Calu3 (cell line): ENCODE results near the gene ARL6IP1. TPM values are rescaled to one million over a fixed set of nuclear protein-coding genes. Genes with fewer than 3 reads are reported as not detected.
A peak's percentile ranks its signal among the peaks of the same experiment; 100 is the strongest.

Experiments used
- BruUV-seq: library from RNA; stranded (reverse); fragments of 400-500 nt; replicated peaks from 2 replicates; lab custom pipeline; 2021; lab: Mats Ljungman, UMichigan
- CTCF ChIA-PET: fragments of 300-600 bp; sonication (Branson Sonifier 250); formaldehyde crosslinking; loops from one replicate; lab custom pipeline; 2022; ENCODE audit warnings: antibody characterized with exemption; lab: Charles Lee
- DNase-seq: peaks from one replicate; pipeline ENCODE4 v3.0.0; 2022
- H3K27ac Mint-ChIP-seq: one replicate; pipeline ENCODE4 v1.8.0; 2022; ENCODE audit warnings: mixed read lengths; ENCODE audit not compliant: unreplicated experiment
- H3K27me3 Mint-ChIP-seq: one replicate; pipeline ENCODE4 v1.8.0; 2022; ENCODE audit warnings: mixed read lengths; ENCODE audit not compliant: unreplicated experiment
- H3K36me3 Mint-ChIP-seq: one replicate; pipeline ENCODE4 v1.8.0; 2022; ENCODE audit warnings: mild to moderate bottlenecking, moderate library complexity, mixed read lengths; ENCODE audit not compliant: insufficient read depth, unreplicated experiment
- H3K4me1 Mint-ChIP-seq: one replicate; pipeline ENCODE4 v1.8.0; 2022; ENCODE audit warnings: mild to moderate bottlenecking, low read depth, mixed read lengths; ENCODE audit not compliant: unreplicated experiment
- H3K4me3 Mint-ChIP-seq: one replicate; pipeline ENCODE4 v1.8.0; 2022; ENCODE audit warnings: mild to moderate bottlenecking, low read depth, moderate library complexity, mixed read lengths; ENCODE audit not compliant: unreplicated experiment
- H3K9me3 Mint-ChIP-seq: one replicate; pipeline ENCODE4 v1.8.0; 2022; ENCODE audit warnings: low read depth, mixed read lengths; ENCODE audit not compliant: unreplicated experiment
- CTCF ChIP-seq: fragments of 200-600 bp; IDR thresholded peaks from one replicate; pipeline ENCODE4 v1.8.0; 2022; ENCODE audit warnings: antibody characterized with exemption; ENCODE audit not compliant: unreplicated experiment
- intact Hi-C: fragments of 100-400 bp; cut with micrococcal nuclease; formaldehyde crosslinking; loops from one replicate; pipeline ENCODE4 v1.10.0; 2022; ENCODE audit not compliant: unreplicated experiment
- total RNA-seq: library from RNA; stranded (reverse); gene quantifications from 2 replicates; pipeline ENCODE4 v1.2.3, GENCODE V29; 2022

Gene ARL6IP1
- total RNA-seq, 1 experiment from 2014 or later, result 296 TPM

- intact Hi-C loops, result no loop called here
- H3K27me3 Mint-ChIP-seq, result no peaks in the 10 kb centered on the region
- BruUV-seq, result no TSS peak
- DNase-seq, result no peak
- peak overlapping the region; percentile 96 for H3K4me3 Mint-ChIP-seq
- H3K36me3 Mint-ChIP-seq, result peaks cover 93% of the 10 kb centered on the region
- no peak for TF ChIP-seq CTCF
- peaks cover 47% of the 10 kb centered on the region for H3K4me1 Mint-ChIP-seq
- CTCF ChIA-PET, result interaction anchor here (0.6 to 4.8 kb wide), 3 partner anchors 12 to 304 kb away, joined by 3 to 39 read pairs (median 10); partner anchors contain the start of gene ARL6IP1
- H3K27ac Mint-ChIP-seq, result peak overlapping the region; percentile 98
- no peaks in the 10 kb centered on the region for H3K9me3 Mint-ChIP-seq
These were observed 12.4 kb downstream of the ARL6IP1 start for GRCh38 chr16:18788828-18789514.

- no TSS peak for BruUV-seq
- intact Hi-C loops, result no loop called here
These were observed 16.3 kb downstream of the ARL6IP1 start for GRCh38 chr16:18784917-18785623.

GRCh38 chr16:18783430-18784341 is 17.7 kb downstream of the ARL6IP1 start:
- no peaks in the 10 kb centered on the region for H3K27me3 Mint-ChIP-seq
- no peak overlapping the region for H3K27ac Mint-ChIP-seq
- intact Hi-C loops, result no loop called here
- BruUV-seq, result no TSS peak
- no peak overlapping the region for H3K4me3 Mint-ChIP-seq
- H3K4me1 Mint-ChIP-seq, result peaks cover 34% of the 10 kb centered on the region
- no peaks in the 10 kb centered on the region for H3K9me3 Mint-ChIP-seq
- H3K36me3 Mint-ChIP-seq, result peaks cover 59% of the 10 kb centered on the region
- CTCF ChIA-PET, result interaction anchor here (0.7 kb wide), 1 partner anchor 61 kb away, joined by 3 read pairs; no protein-coding TSS in a partner anchor
- no peak for DNase-seq
- TF ChIP-seq CTCF, result no peak

More at GRCh38 chr16:18784917-18785623, 16.3 kb downstream of the ARL6IP1 start:
- peaks cover 38% of the 10 kb centered on the region for H3K4me1 Mint-ChIP-seq
- peak overlapping the region; percentile 47 for H3K4me3 Mint-ChIP-seq
- CTCF ChIA-PET, result no interaction called here
- no peak for TF ChIP-seq CTCF
- H3K36me3 Mint-ChIP-seq, result peaks cover 73% of the 10 kb centered on the region
- H3K27me3 Mint-ChIP-seq, result no peaks in the 10 kb centered on the region
- DNase-seq, result no peak
- peak overlapping the region; percentile 47 for H3K27ac Mint-ChIP-seq
- no peaks in the 10 kb centered on the region for H3K9me3 Mint-ChIP-seq
